ENCODE results near the gene SPR.

DNA sequence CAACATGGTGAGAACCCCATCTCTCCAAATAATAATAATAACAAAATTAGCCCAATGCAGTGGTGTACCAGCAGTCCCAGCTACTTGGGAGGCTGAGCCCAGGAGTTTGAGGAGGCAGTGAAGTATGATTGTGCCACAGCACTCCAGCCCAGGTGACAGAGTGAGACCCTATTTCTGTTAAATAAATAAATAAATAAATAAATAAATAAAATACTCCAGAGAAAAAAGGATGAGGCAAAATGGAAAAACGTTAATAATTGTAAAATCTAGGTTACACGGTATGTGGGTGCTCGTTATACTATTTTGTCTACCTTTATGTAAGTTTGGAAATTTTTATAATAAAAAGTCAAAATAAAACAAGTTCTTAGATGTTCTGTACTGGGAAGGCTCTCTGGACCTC is 21.5 kb downstream of the SPR start:
- TF ChIP-seq, protein P1, sequence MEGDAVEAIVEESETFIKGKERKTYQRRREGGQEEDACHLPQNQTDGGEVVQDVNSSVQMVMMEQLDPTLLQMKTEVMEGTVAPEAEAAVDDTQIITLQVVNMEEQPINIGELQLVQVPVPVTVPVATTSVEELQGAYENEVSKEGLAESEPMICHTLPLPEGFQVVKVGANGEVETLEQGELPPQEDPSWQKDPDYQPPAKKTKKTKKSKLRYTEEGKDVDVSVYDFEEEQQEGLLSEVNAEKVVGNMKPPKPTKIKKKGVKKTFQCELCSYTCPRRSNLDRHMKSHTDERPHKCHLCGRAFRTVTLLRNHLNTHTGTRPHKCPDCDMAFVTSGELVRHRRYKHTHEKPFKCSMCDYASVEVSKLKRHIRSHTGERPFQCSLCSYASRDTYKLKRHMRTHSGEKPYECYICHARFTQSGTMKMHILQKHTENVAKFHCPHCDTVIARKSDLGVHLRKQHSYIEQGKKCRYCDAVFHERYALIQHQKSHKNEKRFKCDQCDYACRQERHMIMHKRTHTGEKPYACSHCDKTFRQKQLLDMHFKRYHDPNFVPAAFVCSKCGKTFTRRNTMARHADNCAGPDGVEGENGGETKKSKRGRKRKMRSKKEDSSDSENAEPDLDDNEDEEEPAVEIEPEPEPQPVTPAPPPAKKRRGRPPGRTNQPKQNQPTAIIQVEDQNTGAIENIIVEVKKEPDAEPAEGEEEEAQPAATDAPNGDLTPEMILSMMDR (conservative IDR thresholded peaks at IDR 0.05 in 1 of 2, IDR thresholded peaks at IDR 0.05 in 1 of 2; ENCODE audit: low read depth in 1 of 2, low read length in 2 of 2) = no peak
- TF ChIP-seq EZH2 (IDR thresholded peaks at IDR 0.05; ENCODE audit: low read length, missing control alignments) = no peak

All from fibroblast of lung (primary cell).